Fibroblast of lung (primary cell): Measurements from ENCODE around the gene PRRC2A. TPM values are rescaled to one million over a fixed set of nuclear protein-coding genes. Genes with fewer than 3 reads are reported as not detected.

ENCODE experiments used
- DNase-seq, 2 donors: peaks; one replicate each; pipeline versions ENCODE4 v3.0.0 to v3.0.0-alpha.2; 2010; ENCODE audit warnings: low read depth in 2 of 2
- H2AFZ ChIP-seq: 2 replicates; pipeline ENCODE4 v1.5.1; 2012; ENCODE audit warnings: low read length, control low read depth, inconsistent platforms
- H3K27ac ChIP-seq: 2 replicates; pipeline ENCODE4 v1.5.1; 2011; ENCODE audit warnings: low read length, control low read depth; ENCODE audit not compliant: insufficient read depth
- H3K27me3 ChIP-seq: 2 replicates; pipeline ENCODE4 v1.5.1; 2011; ENCODE audit warnings: mild to moderate bottlenecking, low read length; ENCODE audit not compliant: control insufficient read depth, insufficient read depth
- H3K36me3 ChIP-seq: 2 replicates; pipeline ENCODE4 v1.5.1; 2011; ENCODE audit warnings: low read length; ENCODE audit not compliant: control insufficient read depth, insufficient read depth
- H3K4me1 ChIP-seq: 2 replicates; pipeline ENCODE4 v1.5.1; 2011; ENCODE audit warnings: low read length; ENCODE audit not compliant: control insufficient read depth, insufficient read depth; ENCODE audit errors: extremely low read depth
- H3K4me2 ChIP-seq: 2 replicates; pipeline ENCODE4 v1.5.1; 2011; ENCODE audit warnings: low read length, control low read depth; ENCODE audit not compliant: insufficient read depth; ENCODE audit errors: extremely low read depth
- H3K4me3 ChIP-seq, 4 experiments: fragments of 200-600 bp in 1 of 4; sonication (generic) in 1 of 4; replicated peaks in 1 of 4; 2 replicates each; pipeline ENCODE4 v1.5.1; 2011 to 2016; ENCODE audit warnings: low read length in 4 of 4, low read depth in 3 of 4, mild to moderate bottlenecking in 3 of 4, control low read depth in 2 of 4, inconsistent platforms in 1 of 4, mixed read lengths in 1 of 4; ENCODE audit not compliant: insufficient read depth in 1 of 4; ENCODE audit errors: control extremely low read depth in 1 of 4
- H3K79me2 ChIP-seq: 2 replicates; pipeline ENCODE4 v1.5.1; 2012; ENCODE audit warnings: mild to moderate bottlenecking, low read length, inconsistent platforms; ENCODE audit not compliant: control insufficient read depth, insufficient read depth
- H3K9ac ChIP-seq: 2 replicates; pipeline ENCODE4 v1.5.1; 2011; ENCODE audit warnings: mild to moderate bottlenecking, low read length, control low read depth; ENCODE audit not compliant: insufficient read depth
- H3K9me3 ChIP-seq: 2 replicates; pipeline ENCODE4 v1.5.1; 2012; ENCODE audit warnings: low read depth, low read length; ENCODE audit not compliant: control insufficient read depth, insufficient read depth
- H4K20me1 ChIP-seq: 2 replicates; pipeline ENCODE4 v1.5.1; 2011; ENCODE audit warnings: low read length; ENCODE audit not compliant: control insufficient read depth, insufficient read depth; ENCODE audit errors: extremely low read depth
- EZH2 ChIP-seq: IDR thresholded peaks from 2 replicates; pipeline ENCODE4 v1.5.1; 2012; ENCODE audit warnings: low read length, control low read depth, mild to moderate bottlenecking; ENCODE audit errors: missing control alignments
- polyA plus RNA-seq, 2 donors: library from polyadenylated mRNA; depleted of rRNA in 1 of 2; stranded (reverse) in 1 of 2; unstranded in 1 of 2; fragments of >200 nt; gene quantifications; 2 replicates each; pipeline ENCODE4 v1.2.1, GENCODE V29; 2011 to 2012; ENCODE audit warnings: missing spikeins in 1 of 2
- total RNA-seq: library from RNA; depleted of rRNA; stranded (reverse); fragments of >200 nt; gene quantifications from 2 replicates; pipeline ENCODE4 v1.2.1, GENCODE V29; 2014
- TF ChIP-seq, protein P1 (sequence below), 2 donors: IDR thresholded peaks in 1 of 2; conservative IDR thresholded peaks in 1 of 2; 1 replicate in 1 of 2; 2 replicates in 1 of 2; pipeline ENCODE4 v1.5.1; 2011 to 2012; ENCODE audit warnings: low read length in 2 of 2, control low read depth in 1 of 2, inconsistent platforms in 1 of 2, low read depth in 1 of 2, mild to moderate bottlenecking in 1 of 2

The PRRC2A gene
- total and polyA plus RNA-seq, 2 donors (not counting 1 experiment from before 2014, with no cell fraction given) = 26.9 to 46.6 TPM

- Histone ChIP-seq H3K4me2 (no peak overlapping the region), H3K9me3 (no peaks in the 10 kb centered on the region), H3K27ac (no peak overlapping the region), H3K4me3 (no peak overlapping the region), H4K20me1 (no peaks in the 10 kb centered on the region), H2AFZ (no peak overlapping the region), H3K9ac (no peak overlapping the region), H3K27me3 (no peaks in the 10 kb centered on the region), H3K4me1 (peaks cover 9% of the 10 kb centered on the region), H3K79me2 (peaks cover 43% of the 10 kb centered on the region), H3K36me3 (peaks cover 5% of the 10 kb centered on the region)
- DNase-seq = no peak
- TF ChIP-seq EZH2 = no peak
- TF ChIP-seq, protein P1, sequence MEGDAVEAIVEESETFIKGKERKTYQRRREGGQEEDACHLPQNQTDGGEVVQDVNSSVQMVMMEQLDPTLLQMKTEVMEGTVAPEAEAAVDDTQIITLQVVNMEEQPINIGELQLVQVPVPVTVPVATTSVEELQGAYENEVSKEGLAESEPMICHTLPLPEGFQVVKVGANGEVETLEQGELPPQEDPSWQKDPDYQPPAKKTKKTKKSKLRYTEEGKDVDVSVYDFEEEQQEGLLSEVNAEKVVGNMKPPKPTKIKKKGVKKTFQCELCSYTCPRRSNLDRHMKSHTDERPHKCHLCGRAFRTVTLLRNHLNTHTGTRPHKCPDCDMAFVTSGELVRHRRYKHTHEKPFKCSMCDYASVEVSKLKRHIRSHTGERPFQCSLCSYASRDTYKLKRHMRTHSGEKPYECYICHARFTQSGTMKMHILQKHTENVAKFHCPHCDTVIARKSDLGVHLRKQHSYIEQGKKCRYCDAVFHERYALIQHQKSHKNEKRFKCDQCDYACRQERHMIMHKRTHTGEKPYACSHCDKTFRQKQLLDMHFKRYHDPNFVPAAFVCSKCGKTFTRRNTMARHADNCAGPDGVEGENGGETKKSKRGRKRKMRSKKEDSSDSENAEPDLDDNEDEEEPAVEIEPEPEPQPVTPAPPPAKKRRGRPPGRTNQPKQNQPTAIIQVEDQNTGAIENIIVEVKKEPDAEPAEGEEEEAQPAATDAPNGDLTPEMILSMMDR (conservative IDR thresholded peaks at IDR 0.05 in 1 of 2, IDR thresholded peaks at IDR 0.05 in 1 of 2; ENCODE audit: low read depth in 1 of 2, low read length in 2 of 2) = no peak
Measured at GRCh38 chr6:31654574-31655348, 34.2 kb downstream of the PRRC2A start.

GRCh38 chr6:31655349-31656237 lies 35.1 kb downstream of the PRRC2A start, which contains the start of gene APOM:
APOM (plus strand) TSS chr6:31655894; CDS start chr6:31655967, 73 bp downstream.
- H3K4me3 ChIP-seq = no peak within 1 kb of the TSS
- no peak for TF ChIP-seq EZH2
- H3K79me2 ChIP-seq = peaks cover 45% of the 10 kb centered on the region
- no peaks in the 10 kb centered on the region for H4K20me1 ChIP-seq
- peaks cover 4% of the 10 kb centered on the region for H3K36me3 ChIP-seq
- no peaks in the 10 kb centered on the region for H3K9me3 ChIP-seq
- no peak within 1 kb of the TSS for H2AFZ ChIP-seq
- H3K27ac ChIP-seq = no peak within 1 kb of the TSS
- H3K4me2 ChIP-seq = no peak within 1 kb of the TSS
- peaks cover 9% of the 10 kb centered on the region for H3K4me1 ChIP-seq
- no peak within 1 kb of the TSS for H3K9ac ChIP-seq
- no peaks in the 10 kb centered on the region for H3K27me3 ChIP-seq
- no peak for DNase-seq

- H3K4me3 ChIP-seq = no peak overlapping the region
- peaks cover 13% of the 10 kb centered on the region for H3K4me1 ChIP-seq
- no peak for DNase-seq
- TF ChIP-seq, protein P1 (conservative IDR thresholded peaks at IDR 0.05 in 1 of 2, IDR thresholded peaks at IDR 0.05 in 1 of 2; ENCODE audit: low read depth in 1 of 2, low read length in 2 of 2) = no peak
- TF ChIP-seq EZH2 = no peak
- H2AFZ ChIP-seq = no peak overlapping the region
- H3K9ac ChIP-seq = no peak overlapping the region
- H3K79me2 ChIP-seq = peaks cover 34% of the 10 kb centered on the region
- peaks cover 5% of the 10 kb centered on the region for H3K36me3 ChIP-seq
- H3K4me2 ChIP-seq = no peak overlapping the region
- H3K27ac ChIP-seq = no peak overlapping the region
- no peaks in the 10 kb centered on the region for H3K27me3 ChIP-seq
- H3K9me3 ChIP-seq = no peaks in the 10 kb centered on the region
- no peaks in the 10 kb centered on the region for H4K20me1 ChIP-seq
Measured at GRCh38 chr6:31657406-31658157, 37.1 kb downstream of the PRRC2A start.
